Fibroblast of lung (primary cell): ENCODE results near the gene AGL. TPM values are rescaled to one million over a fixed set of nuclear protein-coding genes. Genes with fewer than 3 reads are reported as not detected.
A peak's percentile ranks its signal among the peaks of the same experiment; 100 is the strongest.

Experiments used
- DNase-seq, 2 donors: peaks; one replicate each; pipeline versions ENCODE4 v3.0.0 to v3.0.0-alpha.2; 2010; ENCODE audit warnings: low read depth in 2 of 2
- H2AFZ ChIP-seq: 2 replicates; pipeline ENCODE4 v1.5.1; 2012; ENCODE audit warnings: low read length, control low read depth, inconsistent platforms
- H3K27ac ChIP-seq: 2 replicates; pipeline ENCODE4 v1.5.1; 2011; ENCODE audit warnings: low read length, control low read depth; ENCODE audit not compliant: insufficient read depth
- H3K27me3 ChIP-seq: 2 replicates; pipeline ENCODE4 v1.5.1; 2011; ENCODE audit warnings: mild to moderate bottlenecking, low read length; ENCODE audit not compliant: control insufficient read depth, insufficient read depth
- H3K36me3 ChIP-seq: 2 replicates; pipeline ENCODE4 v1.5.1; 2011; ENCODE audit warnings: low read length; ENCODE audit not compliant: control insufficient read depth, insufficient read depth
- H3K4me1 ChIP-seq: 2 replicates; pipeline ENCODE4 v1.5.1; 2011; ENCODE audit warnings: low read length; ENCODE audit not compliant: control insufficient read depth, insufficient read depth; ENCODE audit errors: extremely low read depth
- H3K4me2 ChIP-seq: 2 replicates; pipeline ENCODE4 v1.5.1; 2011; ENCODE audit warnings: low read length, control low read depth; ENCODE audit not compliant: insufficient read depth; ENCODE audit errors: extremely low read depth
- H3K4me3 ChIP-seq, 4 experiments: fragments of 200-600 bp in 1 of 4; sonication (generic) in 1 of 4; replicated peaks in 1 of 4; 2 replicates each; pipeline ENCODE4 v1.5.1; 2011 to 2016; ENCODE audit warnings: low read length in 4 of 4, low read depth in 3 of 4, mild to moderate bottlenecking in 3 of 4, control low read depth in 2 of 4, inconsistent platforms in 1 of 4, mixed read lengths in 1 of 4; ENCODE audit not compliant: insufficient read depth in 1 of 4; ENCODE audit errors: control extremely low read depth in 1 of 4
- H3K79me2 ChIP-seq: 2 replicates; pipeline ENCODE4 v1.5.1; 2012; ENCODE audit warnings: mild to moderate bottlenecking, low read length, inconsistent platforms; ENCODE audit not compliant: control insufficient read depth, insufficient read depth
- H3K9ac ChIP-seq: 2 replicates; pipeline ENCODE4 v1.5.1; 2011; ENCODE audit warnings: mild to moderate bottlenecking, low read length, control low read depth; ENCODE audit not compliant: insufficient read depth
- H3K9me3 ChIP-seq: 2 replicates; pipeline ENCODE4 v1.5.1; 2012; ENCODE audit warnings: low read depth, low read length; ENCODE audit not compliant: control insufficient read depth, insufficient read depth
- H4K20me1 ChIP-seq: 2 replicates; pipeline ENCODE4 v1.5.1; 2011; ENCODE audit warnings: low read length; ENCODE audit not compliant: control insufficient read depth, insufficient read depth; ENCODE audit errors: extremely low read depth
- EZH2 ChIP-seq: IDR thresholded peaks from 2 replicates; pipeline ENCODE4 v1.5.1; 2012; ENCODE audit warnings: low read length, control low read depth, mild to moderate bottlenecking; ENCODE audit errors: missing control alignments
- polyA plus RNA-seq, 2 donors: library from polyadenylated mRNA; depleted of rRNA in 1 of 2; stranded (reverse) in 1 of 2; unstranded in 1 of 2; fragments of >200 nt; gene quantifications; 2 replicates each; pipeline ENCODE4 v1.2.1, GENCODE V29; 2011 to 2012; ENCODE audit warnings: missing spikeins in 1 of 2
- total RNA-seq: library from RNA; depleted of rRNA; stranded (reverse); fragments of >200 nt; gene quantifications from 2 replicates; pipeline ENCODE4 v1.2.1, GENCODE V29; 2014
- TF ChIP-seq, protein P1 (sequence below), 2 donors: IDR thresholded peaks in 1 of 2; conservative IDR thresholded peaks in 1 of 2; 1 replicate in 1 of 2; 2 replicates in 1 of 2; pipeline ENCODE4 v1.5.1; 2011 to 2012; ENCODE audit warnings: low read length in 2 of 2, control low read depth in 1 of 2, inconsistent platforms in 1 of 2, low read depth in 1 of 2, mild to moderate bottlenecking in 1 of 2

The AGL gene
- total and polyA plus RNA-seq, 2 donors (not counting 1 experiment from before 2014, with no cell fraction given): 8.3 to 12.6 TPM

DNA sequence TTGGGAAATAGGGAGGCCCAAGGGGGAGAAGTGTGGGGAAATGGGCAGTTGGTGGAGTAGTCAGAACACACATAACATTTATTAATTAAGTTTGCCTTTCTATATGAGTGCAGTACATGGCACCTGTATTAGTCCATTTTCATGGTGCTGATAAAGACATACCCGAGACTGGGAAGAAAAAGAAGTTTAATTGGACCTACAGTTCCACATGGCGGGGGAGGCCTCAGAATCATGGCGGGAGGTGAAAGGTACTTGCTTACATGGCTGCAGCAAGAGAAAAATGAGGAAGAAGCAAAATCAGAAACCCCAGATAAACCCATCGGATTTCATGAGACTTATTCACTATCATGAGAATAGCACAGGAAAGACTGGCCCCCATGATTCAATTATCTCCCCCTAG is 118.1 kb downstream of the AGL start:
- no peaks in the 10 kb centered on the region for H3K27me3 ChIP-seq
- no peaks in the 10 kb centered on the region for H3K36me3 ChIP-seq
- no peak overlapping the region for H3K4me2 ChIP-seq
- no peak overlapping the region for H3K27ac ChIP-seq
- H2AFZ ChIP-seq: no peak overlapping the region
- peaks cover 2% of the 10 kb centered on the region for H3K4me1 ChIP-seq
- no peak for DNase-seq
- TF ChIP-seq, protein P1, sequence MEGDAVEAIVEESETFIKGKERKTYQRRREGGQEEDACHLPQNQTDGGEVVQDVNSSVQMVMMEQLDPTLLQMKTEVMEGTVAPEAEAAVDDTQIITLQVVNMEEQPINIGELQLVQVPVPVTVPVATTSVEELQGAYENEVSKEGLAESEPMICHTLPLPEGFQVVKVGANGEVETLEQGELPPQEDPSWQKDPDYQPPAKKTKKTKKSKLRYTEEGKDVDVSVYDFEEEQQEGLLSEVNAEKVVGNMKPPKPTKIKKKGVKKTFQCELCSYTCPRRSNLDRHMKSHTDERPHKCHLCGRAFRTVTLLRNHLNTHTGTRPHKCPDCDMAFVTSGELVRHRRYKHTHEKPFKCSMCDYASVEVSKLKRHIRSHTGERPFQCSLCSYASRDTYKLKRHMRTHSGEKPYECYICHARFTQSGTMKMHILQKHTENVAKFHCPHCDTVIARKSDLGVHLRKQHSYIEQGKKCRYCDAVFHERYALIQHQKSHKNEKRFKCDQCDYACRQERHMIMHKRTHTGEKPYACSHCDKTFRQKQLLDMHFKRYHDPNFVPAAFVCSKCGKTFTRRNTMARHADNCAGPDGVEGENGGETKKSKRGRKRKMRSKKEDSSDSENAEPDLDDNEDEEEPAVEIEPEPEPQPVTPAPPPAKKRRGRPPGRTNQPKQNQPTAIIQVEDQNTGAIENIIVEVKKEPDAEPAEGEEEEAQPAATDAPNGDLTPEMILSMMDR (conservative IDR thresholded peaks at IDR 0.05 in 1 of 2, IDR thresholded peaks at IDR 0.05 in 1 of 2; ENCODE audit: low read depth in 1 of 2, low read length in 2 of 2): no peak
- no peak for TF ChIP-seq EZH2
- peaks cover 19% of the 10 kb centered on the region for H3K79me2 ChIP-seq
- no peaks in the 10 kb centered on the region for H3K9me3 ChIP-seq
- H3K4me3 ChIP-seq: no peak overlapping the region
- H3K9ac ChIP-seq: no peak overlapping the region
- no peaks in the 10 kb centered on the region for H4K20me1 ChIP-seq

DNA sequence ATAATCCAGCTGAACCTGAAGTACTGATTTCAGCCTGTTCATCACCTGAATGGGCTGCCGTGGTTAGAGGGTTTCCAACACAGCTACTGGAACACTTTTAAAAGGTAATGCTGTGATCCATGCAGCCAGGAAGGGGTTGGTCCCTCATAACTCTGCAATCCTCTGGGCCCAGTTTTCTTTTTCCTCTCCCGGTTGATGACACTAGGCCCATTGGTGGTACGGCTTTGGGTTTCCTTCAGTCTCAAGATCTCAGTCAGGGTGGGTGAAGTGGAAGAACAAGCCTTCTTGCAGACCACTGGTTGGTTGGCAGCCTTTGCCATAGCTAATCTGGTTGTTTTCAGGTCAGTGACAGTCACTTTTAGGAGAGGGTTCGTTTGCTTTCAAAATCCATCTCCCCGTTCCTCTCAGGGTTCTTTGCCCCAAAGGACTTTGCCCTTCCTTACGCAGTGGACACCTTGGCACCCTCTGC is 119.1 kb downstream of the AGL start:
- H3K27ac ChIP-seq: peak overlapping the region; percentile 80
- H3K36me3 ChIP-seq: no peaks in the 10 kb centered on the region
- H3K9ac ChIP-seq: peak overlapping the region; percentile 85
- peaks cover 2% of the 10 kb centered on the region for H3K4me1 ChIP-seq
- no peaks in the 10 kb centered on the region for H4K20me1 ChIP-seq
- H3K4me3 ChIP-seq: peak overlapping the region; percentile 67 to 97 (median 94)
- H2AFZ ChIP-seq: peak overlapping the region; percentile 100
- H3K9me3 ChIP-seq: no peaks in the 10 kb centered on the region
- peak overlapping the region; percentile 80 for H3K4me2 ChIP-seq
- H3K79me2 ChIP-seq: peaks cover 19% of the 10 kb centered on the region
- no peak for DNase-seq
- TF ChIP-seq, protein P1 (conservative IDR thresholded peaks at IDR 0.05 in 1 of 2, IDR thresholded peaks at IDR 0.05 in 1 of 2; ENCODE audit: low read depth in 1 of 2, low read length in 2 of 2): no peak
- TF ChIP-seq EZH2: no peak
- H3K27me3 ChIP-seq: no peaks in the 10 kb centered on the region

DNA sequence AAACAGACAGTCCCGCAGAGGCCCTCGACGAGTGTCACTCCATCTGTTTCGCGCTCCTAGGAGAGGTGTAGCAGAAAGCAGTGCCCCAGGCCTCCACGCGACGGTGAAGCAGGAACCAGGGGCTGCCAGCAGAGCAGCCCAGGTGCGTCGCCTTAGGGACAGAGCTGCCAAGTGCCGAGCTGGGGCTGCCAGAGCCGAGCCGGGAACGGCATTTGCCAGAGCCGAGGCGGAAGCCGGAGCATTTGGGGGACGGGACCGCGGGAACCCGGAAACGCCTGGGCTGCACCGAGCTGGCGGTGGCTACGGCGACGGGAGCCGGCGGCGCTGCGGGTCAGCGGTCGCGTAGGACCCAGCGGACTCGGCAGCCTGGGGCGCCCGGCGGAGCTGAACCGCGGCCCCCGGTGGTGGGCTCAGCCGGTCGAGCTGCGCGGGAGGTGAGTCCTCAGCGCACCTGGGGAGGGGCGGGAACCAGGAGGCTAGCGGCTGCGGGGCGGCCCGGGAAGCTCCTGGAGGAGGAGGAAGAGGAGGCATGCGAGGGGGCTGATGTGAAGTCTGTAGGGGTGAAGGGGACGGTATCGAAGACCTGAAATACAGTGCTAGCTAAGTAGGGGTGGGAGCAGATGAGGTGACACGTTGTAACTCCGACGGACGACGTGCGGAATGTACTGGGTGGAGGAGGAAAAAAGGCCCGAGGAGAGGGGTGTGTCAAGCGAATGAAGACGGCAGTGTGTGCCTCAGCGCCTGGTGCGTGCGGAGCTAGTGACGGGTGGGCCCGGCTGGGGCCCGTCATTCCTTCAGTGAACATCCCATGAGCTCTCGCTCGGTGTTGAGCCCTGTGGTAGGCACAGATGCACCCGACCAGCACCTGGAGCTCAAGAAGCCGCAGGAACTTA is 119.8 kb downstream of the AGL start, which contains the start of gene SLC35A3:
Gene SLC35A3 (plus strand): TSS at position 268 of the 893 bp plus-strand sequence. CDS start 23,559 bp downstream, outside the sequence.
- H3K9ac ChIP-seq: peak within 1 kb of the TSS; percentile 85
- TF ChIP-seq EZH2: no peak
- TF ChIP-seq, protein P1 (conservative IDR thresholded peaks at IDR 0.05 in 1 of 2, IDR thresholded peaks at IDR 0.05 in 1 of 2; ENCODE audit: low read depth in 1 of 2, low read length in 2 of 2): no peak
- peak within 1 kb of the TSS; percentile 80 for H3K4me2 ChIP-seq
- H2AFZ ChIP-seq: peak within 1 kb of the TSS; percentile 100
- H3K79me2 ChIP-seq: peaks cover 19% of the 10 kb centered on the region
- no peaks in the 10 kb centered on the region for H3K36me3 ChIP-seq
- H3K4me1 ChIP-seq: peaks cover 2% of the 10 kb centered on the region
- peak within 1 kb of the TSS; percentile 80 for H3K27ac ChIP-seq
- H3K27me3 ChIP-seq: no peaks in the 10 kb centered on the region
- H3K4me3 ChIP-seq: peak within 1 kb of the TSS; percentile 92 to 97 (median 94)
- H3K9me3 ChIP-seq: no peaks in the 10 kb centered on the region
- no peaks in the 10 kb centered on the region for H4K20me1 ChIP-seq
- DNase-seq: peak; percentile 68 to 69
